ENCODE data around the gene GDPGP1.

GDPGP1 gene

GRCh38 chr15:90295270-90295648 lies 61.2 kb downstream of the GDPGP1 start:
- H3K27me3 ChIP-seq (replicated peaks; ENCODE audit: control insufficient read depth, insufficient read depth, low read length): no peaks in the 10 kb centered on the region
- no peak overlapping the region for H3K4me3 ChIP-seq (replicated peaks; ENCODE audit: low read depth, low read length)
- TF ChIP-seq CTCF (IDR thresholded peaks at IDR 0.05; ENCODE audit: insufficient read depth, low read length, poor library complexity, severe bottlenecking): no peak
- DNase-seq (ENCODE audit: extremely low read depth, insufficient read length): no peak
- H3K36me3 ChIP-seq (ENCODE audit: control insufficient read depth, insufficient read depth, low read length): no peaks in the 10 kb centered on the region

Data from GM06990 (cell line).